Measurements from ENCODE around the gene NLRP9.
A peak's percentile ranks its signal among the peaks of the same experiment; 100 is the strongest.

NLRP9 gene

DNA sequence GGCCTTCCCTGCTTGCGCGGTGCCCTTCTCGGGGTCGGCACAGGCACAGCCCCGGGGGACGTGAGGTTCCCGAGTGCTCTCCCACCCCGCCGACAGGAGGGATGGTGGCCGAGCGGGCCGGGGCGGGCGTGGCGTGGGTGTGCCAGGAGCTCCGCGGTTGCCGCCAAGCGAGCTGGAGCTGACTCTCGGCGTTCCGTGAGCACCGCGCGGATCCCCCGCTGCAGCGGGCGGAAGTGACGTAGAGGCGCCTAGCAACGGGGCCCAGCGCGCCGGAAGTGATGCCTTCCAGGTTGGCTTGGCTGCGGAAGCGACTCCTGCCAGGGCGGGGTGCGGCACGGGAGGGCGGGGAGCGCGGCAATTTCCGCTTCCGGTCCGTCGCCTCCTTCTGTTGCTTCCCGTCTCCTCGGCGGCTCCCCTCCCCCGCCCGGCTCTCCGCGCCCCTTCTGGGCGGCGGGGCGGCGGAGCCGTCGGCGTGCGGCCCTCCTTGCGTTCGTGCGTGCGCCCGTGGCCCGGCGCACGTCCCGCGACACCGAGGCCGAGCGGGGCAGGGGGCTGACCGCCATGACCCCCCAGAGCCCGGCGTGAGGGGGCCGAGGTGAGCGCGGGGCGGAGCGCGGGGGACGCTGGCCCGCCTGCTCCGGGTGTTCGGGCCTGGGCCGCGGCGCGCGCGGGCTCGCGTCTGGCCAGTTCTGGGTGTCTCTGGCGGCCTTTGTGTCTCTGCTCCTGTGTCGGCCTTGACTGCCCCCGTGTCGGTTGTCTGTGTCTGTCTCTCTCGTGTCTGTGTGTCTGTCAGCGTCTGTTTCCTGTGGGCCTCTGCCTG lies 63.2 kb downstream of the NLRP9 start, which contains the start of gene EPN1:
TSS of gene EPN1 (plus strand) at position 386 of the 820 bp plus-strand sequence. CDS start 3,402 bp downstream, outside the sequence.
- no peaks in the 10 kb centered on the region for H3K9me3 ChIP-seq
- intact Hi-C loops (cut with DNase I; ENCODE audit: low total_unique reads), result no loop called here
- DNase-seq, result peak; percentile 93 to 98
- H3K27ac ChIP-seq, result peak within 1 kb of the TSS; percentile 68 to 94
- H3K4me1 ChIP-seq, result peaks cover 0 to 45% (median 39%) of the 10 kb centered on the region in 4 donors
- TF ChIP-seq CTCF (IDR thresholded peaks at IDR 0.05), result no peak
- peaks cover 25 to 61% (median 38%) of the 10 kb centered on the region in 3 donors for H3K36me3 ChIP-seq
- no peaks in the 10 kb centered on the region for H3K27me3 ChIP-seq
- peak within 1 kb of the TSS; percentile 69 to 97 for H3K4me3 ChIP-seq

DNA sequence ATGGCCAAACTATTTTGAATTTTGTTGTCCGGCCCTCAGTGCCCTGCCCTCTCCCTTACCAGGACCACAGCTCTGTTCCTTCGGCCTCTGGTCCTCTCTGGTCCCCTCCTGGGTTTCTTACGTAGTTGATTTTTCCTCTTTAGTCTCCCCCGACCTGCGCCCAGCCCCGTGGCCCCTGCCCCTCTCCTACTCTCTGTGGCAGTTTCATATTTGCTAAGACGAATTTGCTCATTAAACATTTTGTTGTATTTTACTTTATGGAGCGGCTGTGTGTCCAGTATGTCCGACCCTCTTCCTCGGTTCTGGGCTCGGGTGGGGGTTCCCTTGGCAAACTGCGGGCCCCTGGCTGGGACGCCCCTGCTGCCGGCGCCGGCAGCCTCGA lies 63.8 kb downstream of the NLRP9 start:
- no peaks in the 10 kb centered on the region for H3K27me3 ChIP-seq
- H3K27ac ChIP-seq, result peak overlapping the region; percentile 68 to 94
- H3K4me3 ChIP-seq, result peak overlapping the region; percentile 69 to 97
- DNase-seq, result no peak
- no peaks in the 10 kb centered on the region for H3K9me3 ChIP-seq
- H3K4me1 ChIP-seq, result peaks cover 0 to 46% (median 37%) of the 10 kb centered on the region in 4 donors
- no peak for TF ChIP-seq CTCF (IDR thresholded peaks at IDR 0.05)
- peaks cover 30 to 61% (median 38%) of the 10 kb centered on the region in 3 donors for H3K36me3 ChIP-seq
- intact Hi-C loops (cut with DNase I; ENCODE audit: low total_unique reads), result no loop called here

DNA sequence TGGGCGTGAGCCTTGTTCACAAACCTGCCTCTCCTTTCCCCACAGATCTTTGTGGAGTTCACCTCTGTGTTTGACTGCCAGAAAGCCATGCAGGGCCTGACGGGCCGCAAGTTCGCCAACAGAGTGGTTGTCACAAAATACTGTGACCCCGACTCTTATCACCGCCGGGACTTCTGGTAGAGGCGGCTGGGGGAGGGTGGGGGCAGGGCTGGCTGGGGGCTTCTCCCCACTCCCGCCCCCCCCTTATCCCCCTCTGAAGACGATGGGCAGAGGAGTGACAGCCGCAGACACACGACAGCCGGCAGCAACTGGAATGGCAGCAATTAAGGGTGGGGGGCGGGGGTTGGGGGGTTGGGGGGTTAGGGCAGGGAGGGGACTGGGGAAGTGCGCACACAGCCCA lies 64.3 kb downstream of the NLRP9 start:
- no peaks in the 10 kb centered on the region for H3K9me3 ChIP-seq
- H3K36me3 ChIP-seq, result peaks cover 30 to 61% (median 38%) of the 10 kb centered on the region in 3 donors
- peak overlapping the region; percentile 68 to 94 for H3K27ac ChIP-seq
- DNase-seq, result no peak
- no peak for TF ChIP-seq CTCF (IDR thresholded peaks at IDR 0.05)
- no peaks in the 10 kb centered on the region for H3K27me3 ChIP-seq
- intact Hi-C loops (cut with DNase I; ENCODE audit: low total_unique reads), result no loop called here
- peaks cover 0 to 44% (median 36%) of the 10 kb centered on the region in 4 donors for H3K4me1 ChIP-seq
- H3K4me3 ChIP-seq, result no peak overlapping the region

- intact Hi-C loops (cut with DNase I; ENCODE audit: low total_unique reads), result no loop called here
- H3K9me3 ChIP-seq, result no peaks in the 10 kb centered on the region
- no peak for TF ChIP-seq CTCF (IDR thresholded peaks at IDR 0.05)
- peaks cover 30 to 61% (median 38%) of the 10 kb centered on the region in 3 donors for H3K36me3 ChIP-seq
- H3K27ac ChIP-seq, result no peak overlapping the region
- no peaks in the 10 kb centered on the region for H3K27me3 ChIP-seq
- H3K4me3 ChIP-seq, result no peak overlapping the region
- DNase-seq, result no peak
- peaks cover 0 to 43% (median 35%) of the 10 kb centered on the region in 4 donors for H3K4me1 ChIP-seq
These were observed 64.7 kb downstream of the NLRP9 start for GRCh38 chr19:55673465-55673864.

GRCh38 chr19:55672418-55672817 lies 65.8 kb downstream of the NLRP9 start:
- H3K4me1 ChIP-seq, result peaks cover 0 to 34% (median 28%) of the 10 kb centered on the region in 4 donors
- H3K27ac ChIP-seq, result no peak overlapping the region
- TF ChIP-seq CTCF (IDR thresholded peaks at IDR 0.05), result no peak
- no peaks in the 10 kb centered on the region for H3K27me3 ChIP-seq
- no peak overlapping the region for H3K4me3 ChIP-seq
- peaks cover 39 to 61% (median 42%) of the 10 kb centered on the region in 3 donors for H3K36me3 ChIP-seq
- intact Hi-C loops (cut with DNase I; ENCODE audit: low total_unique reads), result no loop called here
- no peaks in the 10 kb centered on the region for H3K9me3 ChIP-seq
- DNase-seq, result no peak

Measured in tibial artery (tissue), 4 donors.